ENCODE measurements around the gene PPP1R3G. TPM values are rescaled to one million over a fixed set of nuclear protein-coding genes. Genes with fewer than 3 reads are reported as not detected.

PPP1R3G gene
- total RNA-seq (0.24 and 0.25 TPM in 2 replicates), polyA plus RNA-seq (0.04 and 0.09 TPM in 2 replicates), polyA minus RNA-seq (0.43 and 0.51 TPM in 2 replicates)
- total RNA-seq (2013): 0.35 TPM

GRCh38 chr6:5084781-5085647 lies at the start of gene PPP1R3G:
Gene PPP1R3G, plus strand, starts transcription at chr6:5085341. Its CDS starts 145 bp downstream, at chr6:5085486.
- H3K27me3 ChIP-seq (replicated peaks in 1 of 4; ENCODE audit: control extremely low read depth in 1 of 4, control insufficient read depth in 3 of 4, insufficient read depth in 4 of 4, low read length in 3 of 4): peaks cover 0 to 40% (median 10%) of the 10 kb centered on the region in 4 experiments
- peak; percentile 63 for DNase-seq

More at GRCh38 chr6:5084781-5085647, at the start of gene PPP1R3G:
- no peak for TF ChIP-seq EZH2 (IDR thresholded peaks at IDR 0.05; ENCODE audit: borderline replicate concordance, insufficient read depth, low read depth, low read length, poor library complexity, severe bottlenecking)
- TF ChIP-seq, protein P1, sequence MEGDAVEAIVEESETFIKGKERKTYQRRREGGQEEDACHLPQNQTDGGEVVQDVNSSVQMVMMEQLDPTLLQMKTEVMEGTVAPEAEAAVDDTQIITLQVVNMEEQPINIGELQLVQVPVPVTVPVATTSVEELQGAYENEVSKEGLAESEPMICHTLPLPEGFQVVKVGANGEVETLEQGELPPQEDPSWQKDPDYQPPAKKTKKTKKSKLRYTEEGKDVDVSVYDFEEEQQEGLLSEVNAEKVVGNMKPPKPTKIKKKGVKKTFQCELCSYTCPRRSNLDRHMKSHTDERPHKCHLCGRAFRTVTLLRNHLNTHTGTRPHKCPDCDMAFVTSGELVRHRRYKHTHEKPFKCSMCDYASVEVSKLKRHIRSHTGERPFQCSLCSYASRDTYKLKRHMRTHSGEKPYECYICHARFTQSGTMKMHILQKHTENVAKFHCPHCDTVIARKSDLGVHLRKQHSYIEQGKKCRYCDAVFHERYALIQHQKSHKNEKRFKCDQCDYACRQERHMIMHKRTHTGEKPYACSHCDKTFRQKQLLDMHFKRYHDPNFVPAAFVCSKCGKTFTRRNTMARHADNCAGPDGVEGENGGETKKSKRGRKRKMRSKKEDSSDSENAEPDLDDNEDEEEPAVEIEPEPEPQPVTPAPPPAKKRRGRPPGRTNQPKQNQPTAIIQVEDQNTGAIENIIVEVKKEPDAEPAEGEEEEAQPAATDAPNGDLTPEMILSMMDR (IDR thresholded peaks at IDR 0.05): no peak
- ATAC-seq (ENCODE audit: low read depth): peak; percentile 32
- Histone ChIP-seq H3K4me1 (ENCODE audit: control insufficient read depth in 2 of 2, insufficient read depth in 2 of 2, low read length in 2 of 2) (peaks cover 20 to 30% of the 10 kb centered on the region in 2 donors), H4K20me1 (ENCODE audit: control insufficient read depth, insufficient read depth, low read length, poor library complexity, severe bottlenecking) (no peaks in the 10 kb centered on the region), H3K36me3 (replicated peaks in 1 of 2; ENCODE audit: control extremely low read depth in 1 of 2, control insufficient read depth in 1 of 2, extremely low read depth in 1 of 2, insufficient read depth in 2 of 2, low read length in 1 of 2) (no peaks in the 10 kb centered on the region), H3K4me3 (ENCODE audit: control extremely low read depth in 1 of 5, extremely low read depth in 1 of 5, insufficient read depth in 1 of 5, low read depth in 2 of 5, low read length in 4 of 5) (peak within 1 kb of the TSS in 4 of 5 experiments; percentile 40 to 77 (median 58)), H3K4me2 (replicated peaks; ENCODE audit: low read depth, low read length, poor library complexity, severe bottlenecking) (peak within 1 kb of the TSS; percentile 98), H3K9me3 (ENCODE audit: control extremely low read depth in 1 of 3, control insufficient read depth in 2 of 3, insufficient read depth in 1 of 3, low read length in 2 of 3) (peaks cover 0 to 9% (median 0%) of the 10 kb centered on the region in 3 donors), H2AFZ (ENCODE audit: insufficient read depth, low read depth, low read length, poor library complexity, severe bottlenecking) (peak within 1 kb of the TSS; percentile 78), H3K9ac (ENCODE audit: low read length) (peak within 1 kb of the TSS; percentile 67), H3K27ac (ENCODE audit: low read length in 2 of 2) (no peak within 1 kb of the TSS), H3K79me2 (ENCODE audit: control insufficient read depth, insufficient read depth, low read length) (no peaks in the 10 kb centered on the region)
- no peaks in the 10 kb centered on the region for H3K9me3 Mint-ChIP-seq (ENCODE audit: insufficient read depth)
- ChIA-PET POLR2A (interaction anchor here (0.6 kb wide), 1 partner anchor 47 kb away, joined by 4 read pairs; no protein-coding TSS in a partner anchor), CTCF (interaction anchor here (1.0 kb wide), 1 partner anchor 81 kb away, joined by 3 read pairs; the partner anchor contains the start of gene RPP40)
- peaks cover 20% of the 10 kb centered on the region for H3K27me3 Mint-ChIP-seq
- 1% methylated on average over 82 of the region's 83 CpGs for WGBS (ENCODE audit: insufficient coverage)
- H3K4me1 Mint-ChIP-seq: peaks cover 20% of the 10 kb centered on the region
- intact Hi-C loops (cut with micrococcal nuclease): loop anchor here (10.0 kb wide), 1 partner anchor 50 kb away; no protein-coding TSS in a partner anchor
- peak within 1 kb of the TSS; percentile 88 for H3K4me3 Mint-ChIP-seq
- peak within 1 kb of the TSS; percentile 47 for H3K27ac Mint-ChIP-seq
